ENCODE results near the gene PHC1. TPM values are rescaled to one million over a fixed set of nuclear protein-coding genes. Genes with fewer than 3 reads are reported as not detected.
A peak's percentile ranks its signal among the peaks of the same experiment; 100 is the strongest.

Gene PHC1
- total RNA-seq, 1 experiment from 2014 or later = 568 TPM

DNA sequence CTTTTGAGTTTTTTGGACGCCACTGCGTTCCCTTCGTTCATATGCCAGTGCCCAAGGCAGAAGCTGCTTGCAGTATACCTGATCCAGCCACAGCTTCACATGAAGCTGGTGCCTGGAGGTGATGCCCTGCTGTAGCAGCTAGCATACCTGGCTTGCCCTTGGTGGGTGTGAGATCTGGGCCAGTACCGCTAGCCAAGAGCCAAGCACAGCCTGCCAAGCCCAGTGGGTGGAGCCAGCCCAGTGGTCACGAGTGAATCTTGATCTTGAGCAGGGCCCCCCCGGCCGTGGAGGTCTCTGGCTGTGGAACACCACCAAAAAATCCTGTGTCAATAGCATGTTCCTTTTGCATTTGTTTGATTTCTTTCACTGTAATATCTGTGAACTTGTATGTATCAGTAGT is 42.5 kb downstream of the PHC1 start:
- Mint-ChIP-seq H3K9me3 (peaks cover 16 to 18% of the 10 kb centered on the region in 2 experiments), H3K27me3 (ENCODE audit: low read depth) (no peaks in the 10 kb centered on the region), H3K4me3 (no peak overlapping the region), H3K27ac (no peak overlapping the region), H3K4me1 (peaks cover 0 to 3% of the 10 kb centered on the region in 2 experiments; a peak in 1 of 4 replicates), H3K36me3 (ENCODE audit: insufficient read depth in 1 of 3, low read depth in 3 of 3) (peaks cover 29 to 51% (median 43%) of the 10 kb centered on the region in 3 experiments)
- peaks cover 25% of the 10 kb centered on the region for H3K9me3 ChIP-seq (ENCODE audit: control insufficient read depth, low read depth, low read length)
- H3K4ac ChIP-seq (ENCODE audit: low read depth, low read length) = no peak overlapping the region
- no peak overlapping the region for H4K8ac ChIP-seq (replicated peaks; ENCODE audit: insufficient read length, low read depth, low read length)
- H3K18ac ChIP-seq (ENCODE audit: insufficient read length, low read depth, low read length) = no peak overlapping the region
- H3K14ac ChIP-seq (ENCODE audit: insufficient read depth, low read length) = no peak overlapping the region
- no peak overlapping the region for H2BK15ac ChIP-seq (ENCODE audit: low read depth, low read length)
- H3K4me2 ChIP-seq (ENCODE audit: insufficient read depth, insufficient read length, low read length) = no peak overlapping the region
- no peak overlapping the region for H4K5ac ChIP-seq (ENCODE audit: insufficient read length, low read depth, low read length)
- H2AFZ ChIP-seq (ENCODE audit: low read length) = no peak overlapping the region
- H3T11ph ChIP-seq (ENCODE audit: low read length) = no peak overlapping the region
- no peaks in the 10 kb centered on the region for H3K23me2 ChIP-seq (ENCODE audit: insufficient read length, low read depth, low read length, poor library complexity, severe bottlenecking)
- H2BK5ac ChIP-seq (ENCODE audit: insufficient read length, low read length) = no peak overlapping the region
- no peak overlapping the region for H2AK5ac ChIP-seq (ENCODE audit: insufficient read length, low read length)
- no peak overlapping the region for H3K9ac ChIP-seq (ENCODE audit: extremely low read depth, insufficient read length, low read length)
- no peak overlapping the region for H3K23ac ChIP-seq (ENCODE audit: insufficient read length, low read depth, low read length)
- WGBS (ENCODE audit: extremely low coverage, insufficient read length, low lambda C conversion rate) = no CpG with 5 or more reads among the region's 7 CpGs
- H3K79me1 ChIP-seq (ENCODE audit: insufficient read depth, low read depth, low read length, poor library complexity, severe bottlenecking) = no peaks in the 10 kb centered on the region
- H3K27me3 ChIP-seq (ENCODE audit: insufficient read depth, low read length) = no peaks in the 10 kb centered on the region
- H3K56ac ChIP-seq (ENCODE audit: insufficient read length, low read depth, low read length) = no peak overlapping the region
- no peak for TF ChIP-seq CTCF (conservative IDR thresholded peaks at IDR 0.05)
- no peak overlapping the region for H4K91ac ChIP-seq (ENCODE audit: insufficient read length, low read depth, low read length)
- no peaks in the 10 kb centered on the region for H3K4me1 ChIP-seq (ENCODE audit: insufficient read depth, low read length)
- H4K20me1 ChIP-seq (ENCODE audit: control insufficient read depth, insufficient read depth, insufficient read length) = no peaks in the 10 kb centered on the region
- no peak overlapping the region for H2BK20ac ChIP-seq (ENCODE audit: low read depth, low read length, poor library complexity, severe bottlenecking)
- no peak overlapping the region for H2BK120ac ChIP-seq (ENCODE audit: low read depth, low read length, poor library complexity, severe bottlenecking)
- H2BK12ac ChIP-seq (ENCODE audit: insufficient read length, low read depth, low read length) = no peak overlapping the region
- H3K79me2 ChIP-seq (ENCODE audit: insufficient read depth, low read length) = no peaks in the 10 kb centered on the region
- peak; percentile 48 for DNase-seq
- H3K27ac ChIP-seq (ENCODE audit: insufficient read length, low read depth, low read length) = no peak overlapping the region

Measured in H9 (cell line).